ENCODE measurements around the gene USP15.

Gene USP15
- 149 to 273 (median 179) reads per million in 9 experiments for total RNA-seq

- DNase-seq (peak; percentile 97 to 98 (median 98)), ATAC-seq (replicated peaks) (peak; percentile 78)
- peak within 1 kb of the TSS; percentile 94 to 95 for H3K4me3 Mint-ChIP-seq
- H3K36me3 Mint-ChIP-seq (ENCODE audit: insufficient read depth) = peaks cover 24% of the 10 kb centered on the region
- H3K27ac Mint-ChIP-seq = peak within 1 kb of the TSS; percentile 96 to 98
- H3K9me3 Mint-ChIP-seq = no peaks in the 10 kb centered on the region
- peaks cover 26 to 36% of the 10 kb centered on the region in 2 donors for H3K4me1 Mint-ChIP-seq (ENCODE audit: low read depth in 2 of 2)
- no peaks in the 10 kb centered on the region for H3K27me3 Mint-ChIP-seq
Measured at GRCh38 chr12:62259993-62260732, at the start of gene USP15. Gene USP15, plus strand, starts transcription at chr12:62260404. Its CDS starts 11 bp downstream, at chr12:62260415.

DNA sequence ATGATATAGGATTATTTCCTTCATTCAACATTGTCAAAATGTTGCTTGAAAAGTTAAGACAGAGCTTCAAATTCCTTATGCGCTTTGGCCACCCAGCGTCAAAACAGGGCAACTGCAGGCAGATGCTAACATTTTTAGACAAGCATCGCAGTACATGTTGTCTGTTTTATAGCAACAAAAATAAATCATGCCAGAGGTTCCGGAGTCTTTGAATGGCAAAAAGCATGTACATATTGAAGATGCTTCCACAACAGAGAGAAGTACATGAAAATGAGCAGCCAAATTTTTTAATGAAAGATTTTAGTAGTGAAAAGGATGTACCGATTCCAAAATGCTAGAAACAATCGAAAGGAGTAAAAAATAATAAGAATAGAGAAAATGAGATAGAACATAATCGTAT, 49.8 kb upstream of the USP15 start:
- Mint-ChIP-seq H3K9me3 (no peaks in the 10 kb centered on the region), H3K27me3 (peaks cover 32 to 36% of the 10 kb centered on the region in 2 donors), H3K27ac (no peak overlapping the region), H3K4me1 (ENCODE audit: low read depth in 2 of 2) (peaks cover 2 to 4% of the 10 kb centered on the region in 2 donors), H3K36me3 (ENCODE audit: insufficient read depth) (no peaks in the 10 kb centered on the region), H3K4me3 (no peak overlapping the region)
- peak in 1 of 3 experiments; percentile 29 for DNase-seq
- ATAC-seq (replicated peaks) = no peak

DNA sequence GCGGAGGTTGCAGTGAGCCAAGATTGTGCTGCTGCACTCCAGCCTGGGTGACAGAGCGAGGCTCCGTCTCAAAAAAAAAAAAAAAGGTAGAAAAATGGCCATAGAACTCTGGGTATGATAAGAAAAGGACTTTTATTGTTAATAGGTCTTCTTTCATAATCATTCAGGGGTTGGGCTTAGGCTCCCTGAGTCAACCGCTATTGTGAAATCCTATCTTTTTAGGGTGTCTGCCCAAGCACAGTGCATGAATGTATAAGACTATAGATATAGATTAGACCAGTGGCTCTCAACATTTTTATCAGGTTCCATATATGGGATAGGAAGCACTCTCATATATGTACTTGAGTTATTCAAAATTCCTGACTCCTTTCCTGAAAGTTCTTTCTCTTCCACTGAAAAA, 48.7 kb upstream of the USP15 start:
- Mint-ChIP-seq H3K4me1 (ENCODE audit: low read depth in 2 of 2) (peaks cover 2 to 4% of the 10 kb centered on the region in 2 donors), H3K36me3 (ENCODE audit: insufficient read depth) (no peaks in the 10 kb centered on the region), H3K27me3 (peaks cover 22 to 28% of the 10 kb centered on the region in 2 donors), H3K9me3 (no peaks in the 10 kb centered on the region), H3K27ac (no peak overlapping the region), H3K4me3 (no peak overlapping the region)
- no peak for DNase-seq
- ATAC-seq (replicated peaks) = no peak

DNA sequence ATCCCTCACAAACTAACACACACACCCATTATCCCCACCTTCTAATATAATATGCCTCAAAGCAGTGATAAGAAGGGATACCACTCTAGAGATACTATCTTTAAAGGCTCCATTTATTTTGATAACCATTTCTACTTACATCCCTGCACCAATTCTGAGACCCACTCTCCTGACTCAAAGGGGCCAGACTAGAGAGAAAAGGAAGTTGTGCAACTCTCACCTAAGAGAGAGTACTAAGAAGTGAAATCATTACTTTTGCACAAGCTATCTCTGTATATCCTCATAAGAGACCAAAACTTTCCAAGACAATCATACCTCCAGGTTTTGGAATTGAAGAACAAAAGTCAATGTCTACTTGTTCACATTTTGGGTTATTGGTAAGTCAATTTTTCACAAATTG, 45.4 kb upstream of the USP15 start:
- Mint-ChIP-seq H3K9me3 (no peaks in the 10 kb centered on the region), H3K27ac (no peak overlapping the region), H3K27me3 (peaks cover 0 to 9% of the 10 kb centered on the region in 2 donors), H3K4me3 (no peak overlapping the region), H3K4me1 (ENCODE audit: low read depth in 2 of 2) (peaks cover 2 to 4% of the 10 kb centered on the region in 2 donors), H3K36me3 (ENCODE audit: insufficient read depth) (no peaks in the 10 kb centered on the region)
- ATAC-seq (replicated peaks) (no peak), DNase-seq (no peak)

DNA sequence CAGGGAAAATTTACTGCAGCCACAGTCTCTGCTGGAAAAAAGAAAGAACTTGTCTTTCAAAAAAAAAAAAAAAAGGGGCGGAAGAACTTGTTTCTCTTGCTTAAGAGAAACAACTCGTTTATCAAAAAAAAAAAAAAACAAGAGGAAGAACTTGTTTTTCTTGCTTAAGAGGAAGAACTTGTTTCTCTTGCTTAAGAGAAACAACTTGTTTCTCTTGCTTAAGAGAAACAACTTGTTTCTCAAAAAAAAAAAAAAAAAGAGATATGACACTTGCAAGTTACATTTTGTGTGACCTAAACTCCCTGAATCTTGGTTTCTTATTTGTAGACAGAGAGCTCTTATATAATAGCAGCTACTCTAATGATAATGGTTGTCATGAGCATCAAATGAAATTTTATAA, 44.7 kb upstream of the USP15 start:
- no peaks in the 10 kb centered on the region for H3K9me3 Mint-ChIP-seq
- no peaks in the 10 kb centered on the region for H3K36me3 Mint-ChIP-seq (ENCODE audit: insufficient read depth)
- no peak overlapping the region for H3K4me3 Mint-ChIP-seq
- ATAC-seq (replicated peaks) = no peak
- no peak for DNase-seq
- peaks cover under 1% of the 10 kb centered on the region in 2 donors for H3K4me1 Mint-ChIP-seq (ENCODE audit: low read depth in 2 of 2)
- H3K27ac Mint-ChIP-seq = no peak overlapping the region
- H3K27me3 Mint-ChIP-seq = peaks cover 0 to 6% of the 10 kb centered on the region in 2 donors

GRCh38 chr12:62217466-62218194, 42.6 kb upstream of the USP15 start:
- H3K9me3 Mint-ChIP-seq = no peaks in the 10 kb centered on the region
- no peaks in the 10 kb centered on the region for H3K4me1 Mint-ChIP-seq (ENCODE audit: low read depth in 2 of 2)
- H3K36me3 Mint-ChIP-seq (ENCODE audit: insufficient read depth) = no peaks in the 10 kb centered on the region
- DNase-seq (no peak), ATAC-seq (replicated peaks) (no peak)
- no peak overlapping the region for H3K27ac Mint-ChIP-seq
- no peak overlapping the region for H3K4me3 Mint-ChIP-seq
- peaks cover 0 to 6% of the 10 kb centered on the region in 2 donors for H3K27me3 Mint-ChIP-seq

DNA sequence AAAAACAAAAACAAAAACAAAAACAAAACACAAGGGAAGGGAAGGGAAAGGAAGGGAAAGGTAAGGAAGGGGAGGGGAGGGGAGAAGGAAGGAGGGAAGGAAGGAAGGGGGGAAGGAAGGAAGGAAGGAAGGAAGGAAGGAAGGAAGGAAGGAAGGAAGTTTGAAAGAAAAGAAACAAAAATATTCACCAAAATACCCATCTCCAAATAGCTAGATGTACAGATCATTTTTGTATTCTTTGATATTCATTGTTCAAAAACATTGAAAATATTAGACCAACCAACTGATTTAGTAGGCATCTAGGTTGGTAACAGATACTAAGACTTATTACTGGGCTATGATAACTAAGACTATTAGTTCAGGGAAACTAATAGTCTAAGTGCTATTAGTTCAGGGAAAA, 39.1 kb upstream of the USP15 start:
- H3K9me3 Mint-ChIP-seq = no peaks in the 10 kb centered on the region
- H3K4me3 Mint-ChIP-seq = no peak overlapping the region
- no peak for DNase-seq
- H3K27me3 Mint-ChIP-seq = peaks cover 0 to 6% of the 10 kb centered on the region in 2 donors
- H3K4me1 Mint-ChIP-seq (ENCODE audit: low read depth in 2 of 2) = no peaks in the 10 kb centered on the region
- ATAC-seq (replicated peaks) = no peak
- H3K27ac Mint-ChIP-seq = no peak overlapping the region
- no peaks in the 10 kb centered on the region for H3K36me3 Mint-ChIP-seq (ENCODE audit: insufficient read depth)

- Mint-ChIP-seq H3K27ac (no peak overlapping the region), H3K9me3 (no peaks in the 10 kb centered on the region), H3K27me3 (peaks cover 0 to 6% of the 10 kb centered on the region in 2 donors), H3K36me3 (ENCODE audit: insufficient read depth) (no peaks in the 10 kb centered on the region), H3K4me1 (ENCODE audit: low read depth in 2 of 2) (no peaks in the 10 kb centered on the region), H3K4me3 (no peak overlapping the region)
- DNase-seq = no peak
- no peak for ATAC-seq (replicated peaks)
Measured at GRCh38 chr12:62224601-62225000, 35.6 kb upstream of the USP15 start.

DNA sequence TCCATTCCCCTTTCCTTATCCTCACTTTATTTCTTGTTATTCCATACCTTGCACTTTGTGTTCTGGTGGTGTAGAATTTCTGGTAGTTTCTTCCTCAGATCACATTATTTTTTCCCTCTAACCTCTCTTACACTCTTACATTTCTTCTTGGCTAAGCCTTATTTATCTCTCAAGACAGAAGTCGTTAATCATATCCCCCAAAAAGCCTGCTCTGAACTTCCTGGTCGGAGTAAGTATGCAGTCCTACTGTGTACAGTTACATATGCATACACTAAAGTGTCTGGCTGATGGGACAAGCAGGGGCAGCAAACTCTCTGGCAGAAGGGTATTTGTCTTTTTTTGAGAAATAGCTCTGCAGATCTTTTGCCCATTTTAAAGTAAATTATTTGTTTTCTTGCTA, 33.1 kb upstream of the USP15 start:
- ATAC-seq (replicated peaks) (no peak), DNase-seq (no peak)
- H3K4me1 Mint-ChIP-seq (ENCODE audit: low read depth in 2 of 2) = no peaks in the 10 kb centered on the region
- H3K27me3 Mint-ChIP-seq = no peaks in the 10 kb centered on the region
- no peak overlapping the region for H3K4me3 Mint-ChIP-seq
- H3K27ac Mint-ChIP-seq = no peak overlapping the region
- no peaks in the 10 kb centered on the region for H3K9me3 Mint-ChIP-seq
- no peaks in the 10 kb centered on the region for H3K36me3 Mint-ChIP-seq (ENCODE audit: insufficient read depth)

- DNase-seq (no peak), ATAC-seq (replicated peaks) (no peak)
- no peaks in the 10 kb centered on the region for H3K4me1 Mint-ChIP-seq (ENCODE audit: low read depth in 2 of 2)
- H3K27ac Mint-ChIP-seq = no peak overlapping the region
- no peak overlapping the region for H3K4me3 Mint-ChIP-seq
- no peaks in the 10 kb centered on the region for H3K9me3 Mint-ChIP-seq
- peaks cover 0 to 14% of the 10 kb centered on the region in 2 donors for H3K27me3 Mint-ChIP-seq
- H3K36me3 Mint-ChIP-seq (ENCODE audit: insufficient read depth) = no peaks in the 10 kb centered on the region
Measured at GRCh38 chr12:62230652-62231051, 29.6 kb upstream of the USP15 start.

DNA sequence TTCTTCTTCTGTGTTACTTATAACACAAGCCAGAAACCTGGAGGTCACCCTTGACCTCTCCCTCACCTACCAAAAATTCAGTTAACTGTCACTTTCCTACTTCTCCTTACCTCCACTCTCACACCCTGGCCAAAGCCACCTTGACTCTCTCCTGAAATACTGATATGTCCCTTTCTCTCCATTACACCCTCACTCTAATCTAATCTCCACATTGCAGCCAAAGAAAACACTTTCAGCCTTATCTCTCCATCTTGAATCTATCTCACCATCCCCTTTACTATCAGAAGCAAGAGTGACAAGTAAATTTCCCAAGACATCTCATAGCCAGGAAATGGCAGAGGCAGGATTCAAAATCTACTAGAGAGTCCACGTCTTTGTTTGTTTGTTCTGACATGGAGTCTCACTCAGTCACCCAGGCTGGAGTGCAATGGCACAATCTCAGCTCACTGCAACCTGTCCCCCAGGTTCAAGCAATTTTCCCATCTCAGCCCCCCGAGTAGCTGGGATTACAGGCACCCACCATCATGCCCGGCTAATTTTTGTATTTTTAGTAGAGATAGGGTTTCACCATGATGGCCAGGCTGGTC, 28.0 kb upstream of the USP15 start:
- DNase-seq (no peak), ATAC-seq (replicated peaks) (no peak)
- no peaks in the 10 kb centered on the region for H3K36me3 Mint-ChIP-seq (ENCODE audit: insufficient read depth)
- peaks cover 0 to 6% of the 10 kb centered on the region in 2 donors for H3K9me3 Mint-ChIP-seq
- H3K4me1 Mint-ChIP-seq (ENCODE audit: low read depth in 2 of 2) = no peaks in the 10 kb centered on the region
- no peak overlapping the region for H3K4me3 Mint-ChIP-seq
- H3K27ac Mint-ChIP-seq = no peak overlapping the region
- peaks cover 7 to 23% of the 10 kb centered on the region in 2 donors for H3K27me3 Mint-ChIP-seq

- H3K36me3 Mint-ChIP-seq (ENCODE audit: insufficient read depth) = no peaks in the 10 kb centered on the region
- peaks cover 0 to 7% of the 10 kb centered on the region in 2 donors for H3K9me3 Mint-ChIP-seq
- peaks cover 22 to 38% of the 10 kb centered on the region in 2 donors for H3K27me3 Mint-ChIP-seq
- no peak overlapping the region for H3K27ac Mint-ChIP-seq
- no peaks in the 10 kb centered on the region for H3K4me1 Mint-ChIP-seq (ENCODE audit: low read depth in 2 of 2)
- no peak for ATAC-seq (replicated peaks)
- H3K4me3 Mint-ChIP-seq = no peak overlapping the region
- no peak for DNase-seq
Measured at GRCh38 chr12:62233805-62234204, 26.4 kb upstream of the USP15 start.

- Mint-ChIP-seq H3K27me3 (peaks cover 33 to 60% of the 10 kb centered on the region in 2 donors), H3K36me3 (ENCODE audit: insufficient read depth) (no peaks in the 10 kb centered on the region), H3K27ac (no peak overlapping the region), H3K9me3 (peaks cover 0 to 7% of the 10 kb centered on the region in 2 donors), H3K4me1 (ENCODE audit: low read depth in 2 of 2) (no peaks in the 10 kb centered on the region), H3K4me3 (no peak overlapping the region)
- ATAC-seq (replicated peaks) (no peak), DNase-seq (no peak)
Measured at GRCh38 chr12:62239571-62239970, 20.6 kb upstream of the USP15 start.
